CD4-positive, alpha-beta T cell treated with Interleukin-15 for 1 hour (primary cell): ENCODE measurements around the gene KCNIP1.

Experiments used
- DNase-seq: peaks from one replicate; pipeline ENCODE4 v3.0.0-alpha.2; 2020

KCNIP1 gene

DNA sequence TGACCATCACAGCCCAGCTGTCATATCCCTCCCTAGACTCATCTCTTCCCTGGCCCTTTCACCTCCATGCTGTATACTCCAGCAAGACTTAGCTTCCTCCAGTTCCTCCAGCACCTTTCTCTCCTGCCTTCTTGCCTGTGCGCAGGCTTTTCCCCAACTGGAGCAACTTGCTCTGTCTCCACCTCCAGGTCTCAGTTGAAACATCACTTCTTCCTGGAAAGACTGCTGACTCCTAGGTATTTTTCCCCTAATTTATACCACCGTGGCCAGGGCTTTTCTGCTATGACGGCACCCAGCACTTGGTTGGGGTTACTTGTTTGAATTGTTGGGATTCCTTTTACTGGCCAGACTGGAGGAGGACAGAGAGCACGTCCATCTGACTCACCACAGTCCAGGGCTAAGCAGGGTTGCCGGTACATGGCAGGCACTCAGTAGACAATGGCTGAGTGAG is 67.5 kb downstream of the KCNIP1 start:
- no peak for DNase-seq

DNA sequence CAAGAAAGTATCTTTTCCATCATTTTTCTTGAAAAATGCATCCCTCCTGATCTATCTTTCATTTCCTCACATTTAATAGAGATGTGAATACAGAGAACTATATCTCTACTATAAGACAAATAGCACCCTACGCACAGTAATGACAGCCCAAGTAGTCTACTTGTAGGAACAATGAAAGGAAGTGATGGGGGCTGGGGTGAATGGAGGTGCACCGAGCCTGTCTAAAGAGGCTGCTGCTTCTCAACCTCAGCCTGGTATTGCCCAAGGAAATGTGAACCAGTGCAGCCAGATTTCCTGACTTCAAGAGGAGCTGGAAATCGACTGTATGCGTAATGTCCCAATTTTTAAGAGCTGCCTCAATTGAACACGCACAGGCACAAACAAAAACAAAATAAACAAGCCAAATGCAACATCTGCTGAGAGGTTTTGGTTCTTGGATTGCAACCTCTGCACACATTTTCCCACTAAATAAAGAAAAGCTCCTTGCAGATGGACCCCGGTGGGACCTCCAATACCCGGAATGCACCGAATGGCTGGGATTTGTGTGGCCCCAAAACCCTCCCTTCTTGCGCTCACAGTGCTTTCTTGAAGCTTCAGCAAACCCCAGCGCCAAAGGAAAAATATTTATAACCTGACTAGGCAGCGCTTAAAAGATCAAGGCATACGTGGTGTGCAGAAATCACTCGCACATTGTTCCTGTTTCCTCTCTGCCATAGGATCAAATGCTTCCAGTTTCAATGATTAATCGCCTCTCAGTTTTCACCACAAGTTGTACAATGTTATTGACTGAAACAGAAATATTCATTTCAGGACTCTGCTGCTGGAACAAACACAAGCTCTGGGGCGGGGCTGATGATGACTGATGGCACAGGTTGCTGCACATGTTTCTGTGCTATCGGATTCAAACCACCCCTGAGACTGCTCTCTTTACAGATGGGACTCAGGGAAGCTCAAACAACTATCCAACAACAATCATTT is 68.3 kb downstream of the KCNIP1 start:
- DNase-seq, result no peak

DNA sequence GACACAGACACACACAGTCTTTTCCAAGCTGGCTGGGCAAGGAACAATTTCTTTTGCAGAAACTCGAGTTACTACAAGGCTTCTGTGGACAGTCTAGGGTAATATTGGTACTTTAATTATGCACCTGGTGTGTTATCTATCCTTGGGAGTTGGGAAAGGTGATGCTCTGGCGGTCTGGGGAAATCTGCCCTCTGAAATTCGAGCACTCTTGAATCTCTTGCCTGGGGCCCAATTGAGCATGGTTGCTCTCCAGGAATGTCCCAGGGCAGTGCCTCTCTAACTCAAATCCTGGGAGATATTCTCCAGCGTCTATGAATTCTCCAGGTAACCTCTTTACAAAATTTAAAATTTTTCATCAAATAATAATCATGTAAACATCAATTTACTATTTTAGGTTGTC is 69.3 kb downstream of the KCNIP1 start:
- DNase-seq, result no peak

DNA sequence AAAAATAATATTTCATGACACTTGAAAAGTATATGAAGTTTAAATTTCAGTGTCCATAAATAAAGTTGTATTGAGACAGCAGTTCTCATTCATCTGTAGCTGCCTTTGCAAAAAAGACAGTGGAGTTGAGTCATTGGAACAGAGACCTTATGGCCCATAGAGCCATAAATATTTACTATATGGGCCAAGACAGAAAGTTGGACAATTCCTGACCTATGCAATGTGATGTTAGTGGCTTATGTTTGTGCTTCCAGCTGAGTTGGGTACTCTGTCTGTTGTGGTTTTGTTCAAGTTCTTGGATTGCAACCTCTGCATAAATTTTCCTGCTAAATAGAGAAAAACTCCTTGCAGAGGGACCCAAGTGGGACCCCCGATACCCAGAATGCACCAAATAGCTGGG is 69.8 kb downstream of the KCNIP1 start:
- DNase-seq, result no peak

DNA sequence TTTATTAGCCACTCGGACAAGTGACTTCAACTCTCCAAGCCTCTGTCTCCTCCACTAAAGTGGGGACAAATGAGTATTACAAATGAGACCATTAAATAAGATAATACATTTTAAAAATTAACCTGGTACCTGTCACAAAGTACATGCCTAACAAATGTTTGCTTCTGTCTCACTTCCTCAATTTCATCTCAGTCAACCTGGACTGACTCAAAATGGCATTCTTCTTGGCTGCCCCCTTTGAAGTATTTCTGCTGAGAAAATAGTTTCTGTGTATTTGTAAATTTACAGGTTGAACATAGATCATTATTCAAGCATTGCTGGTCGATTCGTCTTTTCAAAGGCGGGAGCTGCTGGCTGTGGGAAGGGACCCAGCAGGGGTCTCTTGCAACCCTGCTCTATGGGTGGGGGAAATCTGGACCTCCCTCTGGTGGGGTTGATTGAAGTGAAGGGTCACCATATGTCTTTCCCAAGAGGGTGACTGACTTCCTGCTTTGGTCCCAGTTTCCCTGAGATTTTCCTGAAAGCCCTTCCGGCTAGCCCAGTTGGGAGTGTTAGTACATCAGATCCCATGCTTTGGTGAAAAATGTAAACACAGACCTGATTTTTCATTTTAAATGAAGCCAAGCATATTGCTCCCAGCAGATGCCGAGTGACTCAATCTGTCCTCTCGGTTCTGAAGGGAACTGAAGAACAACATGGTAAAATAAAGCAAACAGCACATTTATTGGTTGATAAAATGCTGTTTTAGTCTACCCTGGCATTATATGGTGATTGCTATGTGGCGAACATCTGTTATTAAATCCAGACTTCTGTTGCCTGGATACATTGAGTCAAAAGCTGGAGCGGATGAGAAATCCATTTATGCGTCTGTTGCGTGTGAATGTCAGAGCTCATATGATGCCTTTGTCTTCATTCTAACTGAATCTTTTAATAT is 73.0 kb downstream of the KCNIP1 start:
- no peak for DNase-seq

DNA sequence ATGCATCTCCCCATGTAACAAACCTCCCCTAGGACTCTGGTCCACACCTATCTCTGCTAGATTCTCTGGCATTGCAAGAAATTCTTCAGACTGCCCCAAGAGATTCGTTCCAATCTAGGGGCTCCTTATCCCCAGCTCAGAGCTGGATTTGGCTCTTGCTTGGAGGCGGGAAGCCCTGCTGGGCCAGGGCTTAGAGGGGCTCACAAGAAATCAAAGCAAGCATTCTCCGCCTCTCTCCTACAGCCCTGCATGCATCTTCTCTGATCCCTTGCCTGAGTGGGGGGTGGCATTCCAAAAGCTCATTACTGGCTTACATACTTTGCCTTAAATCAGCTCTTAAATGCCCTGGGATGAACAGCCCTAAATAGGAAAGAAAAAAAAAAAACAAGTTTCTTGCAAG is 75.8 kb downstream of the KCNIP1 start:
- DNase-seq, result no peak

DNA sequence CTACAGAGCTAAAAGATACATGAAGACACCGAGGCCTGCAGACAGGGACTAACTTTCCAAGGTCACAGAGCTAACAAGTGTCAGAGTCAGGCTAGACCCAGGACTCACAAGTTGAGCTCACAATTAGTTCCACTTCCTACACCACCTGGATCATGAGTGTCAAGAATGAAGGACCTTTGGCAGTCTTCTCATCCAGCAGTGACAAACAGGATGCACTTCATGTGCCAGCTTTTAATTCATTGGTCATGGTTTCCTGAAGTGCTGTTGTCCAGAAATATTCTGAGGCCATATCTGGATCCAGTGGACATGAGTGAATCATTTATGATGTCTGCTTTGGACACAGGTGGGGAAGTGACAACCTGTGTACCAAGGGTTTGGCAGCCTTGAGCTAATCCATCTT is 77.4 kb downstream of the KCNIP1 start:
- no peak for DNase-seq

DNA sequence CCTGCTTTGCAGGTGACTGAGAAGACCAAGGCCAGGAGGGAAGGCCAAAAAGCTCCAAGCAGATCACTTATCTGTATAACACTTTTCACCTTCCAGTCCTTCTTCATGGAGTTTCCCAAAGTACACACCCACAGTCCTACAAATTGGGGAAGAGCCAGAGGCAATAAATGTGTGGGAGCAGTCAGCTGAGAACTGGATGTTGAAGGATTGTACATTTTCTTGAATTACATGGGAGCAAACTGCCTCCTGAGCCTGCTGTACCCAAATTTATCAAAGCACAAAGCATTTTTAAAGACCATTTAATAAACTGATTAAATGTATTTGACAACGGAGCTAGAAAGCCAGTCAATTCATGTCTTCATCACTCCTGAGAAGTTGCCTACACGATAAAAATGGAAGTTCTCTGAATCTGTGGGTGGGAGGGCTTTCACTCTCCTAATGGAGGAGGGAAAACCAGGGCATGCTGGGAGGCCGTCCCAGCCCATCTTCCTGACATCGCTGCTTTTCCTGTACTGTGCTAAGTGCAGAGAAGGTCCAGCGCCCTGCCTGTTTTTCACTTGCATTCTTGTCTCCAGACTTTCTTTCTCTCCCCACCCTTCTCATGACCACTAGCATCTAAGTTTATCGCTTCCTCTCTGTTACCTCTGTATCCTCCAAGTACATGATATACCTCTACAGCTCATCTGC is 79.0 kb downstream of the KCNIP1 start:
- DNase-seq, result no peak

DNA sequence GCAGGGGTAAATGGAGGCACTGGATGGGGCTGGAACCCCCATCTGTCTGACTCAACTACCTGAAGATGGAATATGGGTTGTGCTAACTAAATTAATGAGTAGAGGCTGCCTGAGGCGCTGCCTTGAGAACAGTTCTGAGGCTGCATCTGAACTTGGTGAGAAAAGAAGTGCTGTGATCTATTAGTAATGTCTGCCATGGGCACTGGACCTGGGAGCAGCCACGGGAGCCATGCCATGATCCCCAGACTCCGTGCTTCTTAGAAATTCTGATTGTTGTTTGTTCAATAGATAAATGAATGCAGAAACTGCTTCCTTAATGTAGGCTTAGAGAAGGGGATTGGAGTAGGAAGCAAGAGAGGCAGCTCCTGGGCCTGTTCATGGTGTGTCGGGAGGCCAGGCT is 80.2 kb downstream of the KCNIP1 start:
- no peak for DNase-seq

DNA sequence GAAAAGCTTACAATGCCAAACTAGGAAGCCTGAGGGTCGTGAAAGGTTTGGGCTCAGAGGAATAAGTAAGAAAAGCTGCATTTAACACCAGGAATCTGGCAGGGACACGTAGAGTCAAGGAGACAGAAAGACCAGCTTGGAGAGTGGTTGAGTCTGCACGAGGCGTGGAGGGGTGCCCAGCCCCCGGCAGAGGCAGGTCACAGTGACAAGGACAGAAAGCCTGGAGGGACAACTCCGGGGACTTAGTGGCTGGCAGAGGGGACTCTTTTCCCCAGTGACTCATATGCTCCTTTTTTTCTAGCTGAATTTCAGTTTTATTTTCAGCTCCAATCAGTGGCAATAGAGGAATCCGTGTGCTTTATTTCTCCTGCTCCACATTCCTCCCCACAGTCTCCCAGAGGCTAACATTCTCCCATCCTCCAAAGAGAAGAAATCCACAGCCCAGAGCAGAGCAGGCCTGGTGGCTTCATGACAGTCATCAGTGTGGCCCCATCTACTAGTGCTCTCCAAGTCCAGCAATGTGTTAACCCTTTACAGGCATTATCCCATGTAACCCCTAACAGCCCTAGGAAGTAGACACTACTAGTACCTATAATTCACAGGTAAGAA is 80.7 kb downstream of the KCNIP1 start:
- DNase-seq, result no peak

DNA sequence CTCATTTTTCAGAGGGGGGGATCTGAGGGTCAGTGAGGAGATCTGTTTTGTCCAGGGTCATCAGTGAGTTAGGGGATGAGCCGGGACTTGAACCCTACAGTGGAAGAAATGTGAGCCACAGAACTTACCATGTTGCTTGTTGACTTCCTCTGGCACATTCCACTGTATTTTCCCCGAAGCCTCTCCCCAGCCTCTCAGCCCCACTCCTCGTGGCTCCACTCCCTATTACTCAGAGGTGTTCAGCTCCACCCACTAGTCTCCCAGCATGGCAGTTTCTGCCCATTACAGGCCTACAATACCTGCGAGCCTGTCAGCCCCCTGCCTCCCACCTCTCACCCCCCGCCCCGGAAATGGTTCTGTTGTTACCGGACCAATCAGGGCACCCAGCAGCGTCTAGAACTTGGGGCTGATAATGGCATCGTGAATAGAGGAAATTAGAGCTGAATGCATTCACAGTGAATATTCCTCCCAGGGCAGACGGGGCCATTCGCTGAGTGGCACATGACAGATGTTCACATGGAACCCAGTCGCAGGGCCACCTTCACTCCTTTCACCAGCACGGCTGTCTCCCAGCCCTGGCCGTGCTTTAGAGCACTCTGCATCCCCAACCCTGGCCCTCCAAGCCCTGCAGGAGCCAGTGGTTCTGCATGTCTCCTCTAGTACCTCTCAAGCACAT is 81.6 kb downstream of the KCNIP1 start:
- no peak for DNase-seq

DNA sequence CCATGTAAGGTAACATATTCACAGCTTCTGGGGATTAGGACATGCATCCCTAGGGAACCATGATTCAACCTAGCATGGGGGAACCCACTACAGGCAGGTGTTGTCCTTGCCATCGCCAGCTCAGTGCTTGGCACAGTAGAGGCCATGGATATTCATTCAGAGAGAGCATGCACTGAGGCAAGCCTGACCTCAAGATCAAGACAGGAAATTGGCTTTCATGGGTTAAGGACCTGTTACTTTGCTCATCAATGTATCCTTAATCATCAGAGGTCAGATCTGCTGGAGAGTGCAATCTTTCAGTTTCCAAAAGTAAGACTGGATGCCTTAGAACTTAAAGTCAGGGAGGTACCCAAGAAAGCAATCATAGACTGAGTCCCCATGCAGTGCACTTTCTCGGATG is 84.0 kb downstream of the KCNIP1 start:
- DNase-seq, result no peak

DNA sequence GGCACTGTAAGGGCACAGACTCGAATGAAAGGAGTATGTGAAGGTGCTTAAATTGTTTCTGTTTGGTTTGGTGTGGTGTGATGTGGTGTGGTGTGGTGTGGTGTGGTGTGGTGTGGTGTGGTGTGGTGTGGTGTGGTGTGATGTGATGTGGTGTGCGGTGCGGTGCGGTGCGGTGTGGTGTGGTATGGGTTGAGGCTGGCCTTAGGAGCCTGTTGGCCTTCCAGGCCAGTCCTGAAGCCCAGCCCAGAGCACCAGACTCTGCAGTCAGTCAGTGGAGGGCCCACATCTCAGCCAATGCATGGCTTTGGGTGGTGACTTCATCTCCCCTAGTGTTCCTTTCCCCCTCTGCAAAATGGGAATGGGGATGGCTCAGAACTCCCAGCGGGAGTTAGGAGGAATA is 85.8 kb downstream of the KCNIP1 start:
- DNase-seq, result no peak

DNA sequence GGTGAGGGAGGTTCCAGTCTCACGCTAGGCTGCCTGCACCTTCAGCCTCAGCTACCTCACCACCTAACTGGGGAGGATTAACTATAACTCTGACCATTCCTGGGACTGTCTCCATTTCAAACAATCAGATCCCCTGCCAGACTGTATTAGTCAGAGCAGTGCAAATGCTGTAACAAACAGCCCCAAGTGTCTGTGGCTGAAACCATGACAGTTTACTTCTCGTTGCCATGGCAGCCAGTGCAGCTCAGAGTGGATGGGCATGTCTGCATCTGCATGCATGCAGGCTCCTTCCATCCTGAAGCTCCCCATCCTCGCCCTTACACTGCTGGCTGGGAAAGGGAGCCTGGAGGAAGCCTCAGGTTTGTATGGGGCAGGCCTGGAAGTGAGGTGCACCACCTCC is 86.7 kb downstream of the KCNIP1 start:
- no peak for DNase-seq

DNA sequence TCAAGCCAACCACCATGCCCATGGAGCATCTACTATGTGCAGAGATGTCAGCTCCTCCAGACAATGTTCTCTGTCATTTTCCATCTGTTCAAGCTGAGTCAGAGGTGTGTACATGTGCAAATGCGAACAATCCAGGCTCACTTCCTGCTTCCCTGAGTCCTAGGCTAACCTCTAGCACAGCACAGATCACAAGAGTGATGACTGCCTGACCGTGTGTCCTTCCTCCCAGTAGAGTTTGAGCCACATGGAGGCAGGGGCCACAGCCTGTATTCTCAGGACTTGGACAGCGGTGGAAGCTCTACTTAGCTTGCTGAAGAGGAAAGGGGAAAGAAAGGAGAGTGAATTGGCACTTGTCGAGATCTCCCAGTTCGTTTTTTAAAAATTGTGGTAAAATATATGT is 87.2 kb downstream of the KCNIP1 start:
- no peak for DNase-seq

DNA sequence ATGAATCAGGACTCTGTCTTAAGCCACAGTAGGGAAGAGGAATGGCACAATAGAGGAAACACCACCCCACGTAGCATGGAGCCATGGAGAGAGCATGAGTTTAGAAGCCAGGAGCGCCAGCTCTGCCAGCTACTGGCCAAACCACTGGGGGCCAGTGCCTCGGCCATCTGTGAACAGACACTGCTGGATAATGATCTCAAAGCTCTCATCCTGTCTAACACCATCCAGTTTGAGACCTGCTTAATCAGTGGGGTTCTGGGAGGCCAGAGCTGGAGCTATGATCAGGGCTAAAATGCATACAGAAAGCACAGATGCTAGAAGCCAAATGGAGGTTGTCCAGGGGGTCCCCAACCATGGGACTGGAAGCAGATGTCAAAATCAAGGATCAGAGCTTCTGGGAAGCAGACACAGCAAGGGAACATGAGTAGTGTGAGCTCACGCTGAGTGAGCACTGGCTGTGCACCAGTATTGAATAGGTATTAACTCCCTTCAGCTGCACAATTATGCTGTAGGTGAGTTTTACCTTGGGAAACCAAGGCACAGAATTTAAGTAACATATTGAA is 92.7 kb downstream of the KCNIP1 start:
- DNase-seq, result no peak

DNA sequence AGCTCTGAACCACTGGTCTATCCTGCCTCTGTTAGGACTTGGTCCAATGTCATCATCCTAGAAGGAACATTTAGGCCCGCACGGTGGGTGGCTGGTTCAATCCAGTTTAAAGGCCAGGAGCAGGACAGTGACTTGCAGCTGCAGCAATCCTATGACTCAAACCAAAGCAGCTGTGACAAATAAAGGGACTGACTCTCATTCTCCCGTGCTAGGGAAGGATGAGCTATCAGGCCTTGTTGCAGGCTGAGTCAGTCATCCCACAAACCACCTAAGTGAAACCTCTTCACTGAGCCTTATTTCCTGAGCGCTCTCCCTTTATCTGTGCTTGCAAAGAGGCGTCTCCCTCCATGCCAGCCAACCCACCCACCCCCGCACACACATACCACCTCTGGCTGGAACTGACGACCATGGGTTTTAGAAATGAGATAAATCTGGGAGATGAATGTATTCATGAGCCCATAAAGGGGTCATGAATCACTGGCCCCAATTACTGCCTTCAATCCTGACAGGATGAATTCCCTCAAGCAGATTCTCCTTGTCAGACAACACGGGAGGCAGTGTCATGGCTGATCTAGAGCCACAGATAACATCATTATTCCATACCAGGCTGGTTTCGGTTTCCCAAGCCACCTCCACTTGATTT is 93.4 kb downstream of the KCNIP1 start:
- no peak for DNase-seq

DNA sequence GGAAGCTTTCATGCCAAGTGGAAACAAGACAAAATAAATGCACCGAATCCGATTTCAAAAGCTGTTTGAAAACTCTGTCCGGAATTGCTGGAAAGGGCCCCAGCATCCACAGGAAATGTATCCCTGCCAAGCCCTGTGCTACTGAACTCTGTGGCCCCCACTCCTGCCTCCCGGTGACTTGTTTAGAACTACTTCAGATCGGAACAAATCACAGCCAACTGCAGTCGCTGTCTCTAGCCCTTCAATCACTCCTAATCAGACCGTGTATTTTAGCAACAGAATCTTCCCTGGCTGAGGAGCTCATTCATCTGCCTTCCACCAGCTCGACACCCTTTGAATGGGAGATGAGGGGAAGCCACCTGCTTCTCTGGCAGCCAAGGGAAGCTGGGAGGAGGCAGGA is 94.1 kb downstream of the KCNIP1 start:
- no peak for DNase-seq

DNA sequence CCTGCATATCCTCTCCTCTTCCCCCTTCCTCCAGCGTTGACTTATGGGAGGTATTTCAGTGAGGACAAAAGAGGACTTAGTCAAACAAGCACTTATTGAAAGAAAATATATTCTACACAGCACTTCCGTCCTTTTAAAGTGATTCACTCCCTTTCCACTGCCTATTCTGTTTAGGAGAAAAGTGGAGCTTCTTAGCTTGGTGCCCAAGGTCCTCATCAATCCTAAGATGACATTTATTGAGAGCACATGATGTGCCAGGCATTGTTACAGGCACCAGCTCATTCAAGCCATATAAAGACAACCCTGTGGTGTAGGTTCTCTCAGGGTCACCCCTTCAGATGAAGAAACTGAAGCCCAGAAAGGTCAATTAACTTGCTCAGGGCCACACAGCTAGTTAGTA is 95.9 kb downstream of the KCNIP1 start:
- no peak for DNase-seq

DNA sequence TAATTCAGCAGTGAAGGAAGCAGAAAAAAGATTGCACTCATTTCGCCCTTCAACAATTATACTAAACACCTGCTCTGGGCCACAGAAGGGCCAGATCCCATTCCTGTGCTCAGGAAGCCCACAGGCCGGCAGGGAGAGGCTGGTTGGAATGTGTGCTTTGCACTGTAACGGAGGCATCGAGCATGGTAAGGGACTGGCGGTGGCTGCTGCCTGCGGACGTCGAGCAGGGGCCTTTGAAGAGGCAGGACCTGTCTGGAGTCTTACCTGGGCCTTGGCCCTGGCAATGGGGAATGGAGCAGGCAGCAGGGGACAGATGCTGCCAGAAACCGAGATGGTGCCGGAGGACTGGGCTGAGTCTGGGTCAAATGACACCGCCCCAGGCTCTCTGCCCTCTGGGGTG is 97.8 kb downstream of the KCNIP1 start:
- DNase-seq, result no peak

DNA sequence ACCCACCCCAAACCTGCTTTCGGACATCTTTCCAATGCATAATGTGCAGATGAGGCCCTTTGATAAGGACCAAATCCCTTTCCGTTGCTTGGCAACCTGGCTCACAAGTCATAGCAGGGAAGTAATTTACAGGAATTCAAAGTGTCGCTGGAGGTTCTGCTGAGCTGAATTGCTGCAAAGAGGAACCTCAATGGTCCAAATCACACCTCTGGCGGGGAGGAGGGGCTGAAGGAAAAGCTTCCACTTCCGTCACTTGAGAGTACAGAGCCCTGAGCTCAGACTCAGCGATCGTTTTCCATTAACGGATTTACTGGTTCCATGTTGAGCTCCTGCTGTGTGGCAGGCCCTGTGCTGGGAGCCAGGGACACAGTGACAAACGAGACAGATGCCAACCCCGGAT is 99.3 kb downstream of the KCNIP1 start:
- DNase-seq, result no peak
